Activated T-cell treated with anti-CD3 and anti-CD28 coated beads, Interleukin-2, amount 50 U/mL, for 72 hours (primary cell): ENCODE results near the gene LEPROT. TPM values are rescaled to one million over a fixed set of nuclear protein-coding genes. Genes with fewer than 3 reads are reported as not detected.
A peak's percentile ranks its signal among the peaks of the same experiment; 100 is the strongest.
"Not testable (repeated sequence)": the region's sequence is repeated elsewhere in the genome, so short reads cannot be mapped to it uniquely, and the experiment has no call there.

ENCODE experiments used
- ATAC-seq, 2 donors: fragments of 150-1000 bp; cut with Tn5 transposase; replicated peaks in 1 of 2; 2 replicates each; pipeline ENCODE4 v1.10.0; 2021; ENCODE audit warnings: moderate library complexity in 2 of 2, mild to moderate bottlenecking in 1 of 2
- DNase-seq, 2 donors: peaks; one replicate each; pipeline ENCODE4 v3.0.0; 2021 to 2022; ENCODE audit warnings: mixed read lengths in 1 of 2
- H3K27ac Mint-ChIP-seq: one replicate; pipeline ENCODE4 v1.8.0; 2022; ENCODE audit warnings: mild to moderate bottlenecking, moderate library complexity, mixed read lengths
- H3K27me3 Mint-ChIP-seq: one replicate; pipeline ENCODE4 v1.8.0; 2022; ENCODE audit warnings: low read depth, mixed read lengths
- H3K36me3 Mint-ChIP-seq, 2 donors: one replicate each; pipeline ENCODE4 v1.8.0; 2022; ENCODE audit warnings: mixed read lengths in 2 of 2, mild to moderate bottlenecking in 1 of 2; ENCODE audit not compliant: insufficient read depth in 2 of 2
- H3K4me1 Mint-ChIP-seq: one replicate; pipeline ENCODE4 v1.8.0; 2022; ENCODE audit warnings: low read depth, mixed read lengths
- H3K4me3 Mint-ChIP-seq, 2 donors: one replicate each; pipeline ENCODE4 v1.8.0; 2022; ENCODE audit warnings: mild to moderate bottlenecking in 2 of 2, mixed read lengths in 2 of 2, moderate library complexity in 2 of 2
- H3K9me3 Mint-ChIP-seq, 2 donors: one replicate each; pipeline ENCODE4 v1.8.0; 2022; ENCODE audit warnings: mixed read lengths in 2 of 2
- total RNA-seq, 2 donors: library from RNA; stranded (reverse); gene quantifications; one replicate each; pipeline ENCODE4 v1.2.3, GENCODE V29; 2022

LEPROT gene, protein sequence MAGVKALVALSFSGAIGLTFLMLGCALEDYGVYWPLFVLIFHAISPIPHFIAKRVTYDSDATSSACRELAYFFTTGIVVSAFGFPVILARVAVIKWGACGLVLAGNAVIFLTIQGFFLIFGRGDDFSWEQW
- 10 to 100 TPM; 15.5 to 20.8 TPM for total RNA-seq

DNA sequence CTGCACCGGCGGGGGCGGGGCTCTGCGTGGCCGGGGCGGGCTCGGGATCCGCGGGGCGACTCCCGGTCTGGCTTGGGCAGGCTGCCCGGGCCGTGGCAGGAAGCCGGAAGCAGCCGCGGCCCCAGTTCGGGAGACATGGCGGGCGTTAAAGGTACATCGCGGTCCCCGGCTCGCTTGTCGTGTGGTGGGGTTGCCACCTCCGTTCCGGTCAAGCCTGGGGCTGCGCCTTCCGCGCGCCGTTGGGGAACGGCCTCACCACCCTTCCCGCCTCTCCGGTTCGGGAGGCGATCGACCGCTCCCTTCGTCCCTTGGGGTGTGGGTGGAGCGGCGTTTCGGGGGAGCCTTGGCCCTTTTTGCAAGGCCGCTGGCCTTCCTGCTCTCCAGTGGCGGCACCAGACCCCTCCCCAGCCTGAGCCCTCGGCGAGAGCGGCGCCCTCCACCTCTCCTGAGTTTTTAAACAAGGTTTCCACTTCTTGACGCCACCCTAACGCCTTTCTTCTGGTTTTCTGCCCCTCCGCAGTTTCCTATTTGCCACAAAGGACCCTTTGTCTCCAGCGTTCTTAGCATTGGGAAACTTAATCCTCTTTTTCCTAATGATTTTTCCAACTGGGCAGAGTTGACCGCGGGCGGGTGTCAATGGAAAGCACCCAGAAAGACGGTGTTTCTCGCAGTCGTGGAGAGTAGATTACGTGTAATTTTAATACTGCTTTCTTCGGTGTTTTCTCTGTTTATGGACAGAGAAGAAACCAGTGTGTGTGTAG is at the start of gene LEPROT, which contains the start of gene LEPR:
Gene LEPROT, plus strand, starts transcription at position 79 of the 761 bp plus-strand sequence. Its CDS starts 57 bp downstream, at position 136.
Gene LEPR, plus strand, starts transcription at position 79 of the 761 bp plus-strand sequence. CDS start 144,898 bp downstream, outside the sequence.
- H3K27ac Mint-ChIP-seq = peak within 1 kb of the TSS; percentile 83
- ATAC-seq (no peak), DNase-seq (no peak)
- no peaks in the 10 kb centered on the region for H3K27me3 Mint-ChIP-seq
- no peaks in the 10 kb centered on the region for H3K9me3 Mint-ChIP-seq
- peaks cover 19% of the 10 kb centered on the region for H3K4me1 Mint-ChIP-seq
- H3K4me3 Mint-ChIP-seq = no peak within 1 kb of the TSS
- peaks cover 5 to 6% of the 10 kb centered on the region in 2 donors for H3K36me3 Mint-ChIP-seq

DNA sequence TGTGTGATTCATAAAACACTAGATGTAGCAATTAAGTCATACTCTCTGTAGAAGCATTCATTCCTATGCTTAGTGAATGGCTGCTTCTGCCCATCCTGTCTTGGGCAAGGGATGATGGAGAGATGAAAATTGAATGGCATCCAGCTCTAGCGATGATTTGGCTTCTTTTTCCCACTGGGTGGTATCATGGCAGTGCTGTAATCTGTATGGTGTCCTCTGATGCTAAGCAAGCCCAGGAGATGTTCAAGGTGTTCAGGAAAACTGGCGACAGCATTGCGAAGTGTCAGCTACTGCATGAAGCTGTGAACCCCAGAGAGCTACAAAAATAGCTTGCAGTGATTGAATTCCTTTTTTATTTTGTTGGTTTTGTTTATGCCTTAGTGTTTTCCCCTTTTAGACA is 48.9 kb upstream of the LEPROT start:
- Mint-ChIP-seq H3K27me3 (peaks cover 10% of the 10 kb centered on the region), H3K27ac (no peak overlapping the region), H3K4me1 (no peaks in the 10 kb centered on the region), H3K9me3 (peaks cover 0 to 4% of the 10 kb centered on the region in 2 donors), H3K4me3 (no peak overlapping the region), H3K36me3 (no peaks in the 10 kb centered on the region)
- ATAC-seq (no peak), DNase-seq (no peak)

GRCh38 chr1:65372557-65372956 is 47.9 kb upstream of the LEPROT start:
- peaks cover 10% of the 10 kb centered on the region for H3K27me3 Mint-ChIP-seq
- DNase-seq (no peak), ATAC-seq (no peak)
- peaks cover 0 to 4% of the 10 kb centered on the region in 2 donors for H3K9me3 Mint-ChIP-seq
- no peaks in the 10 kb centered on the region for H3K4me1 Mint-ChIP-seq
- no peaks in the 10 kb centered on the region for H3K36me3 Mint-ChIP-seq
- H3K27ac Mint-ChIP-seq = no peak overlapping the region
- no peak overlapping the region for H3K4me3 Mint-ChIP-seq

GRCh38 chr1:65377496-65378246 is 42.8 kb upstream of the LEPROT start:
- ATAC-seq = no peak
- Mint-ChIP-seq H3K36me3 (peaks cover 1 to 2% of the 10 kb centered on the region in 2 donors), H3K27ac (no peak overlapping the region), H3K4me3 (no peak overlapping the region), H3K9me3 (peaks cover 0 to 7% of the 10 kb centered on the region in 2 donors), H3K27me3 (peaks cover 23% of the 10 kb centered on the region), H3K4me1 (no peaks in the 10 kb centered on the region)
- DNase-seq = no peak

GRCh38 chr1:65378247-65378946 is 42.1 kb upstream of the LEPROT start:
- Mint-ChIP-seq H3K27ac (no peak overlapping the region), H3K4me3 (no peak overlapping the region), H3K4me1 (no peaks in the 10 kb centered on the region), H3K27me3 (peaks cover 23% of the 10 kb centered on the region), H3K36me3 (peaks cover 1 to 2% of the 10 kb centered on the region in 2 donors), H3K9me3 (peaks cover 0 to 7% of the 10 kb centered on the region in 2 donors)
- ATAC-seq (no peak), DNase-seq (no peak)

GRCh38 chr1:65384426-65384825 is 36.0 kb upstream of the LEPROT start:
- not testable (repeated sequence) for H3K27ac Mint-ChIP-seq

DNA sequence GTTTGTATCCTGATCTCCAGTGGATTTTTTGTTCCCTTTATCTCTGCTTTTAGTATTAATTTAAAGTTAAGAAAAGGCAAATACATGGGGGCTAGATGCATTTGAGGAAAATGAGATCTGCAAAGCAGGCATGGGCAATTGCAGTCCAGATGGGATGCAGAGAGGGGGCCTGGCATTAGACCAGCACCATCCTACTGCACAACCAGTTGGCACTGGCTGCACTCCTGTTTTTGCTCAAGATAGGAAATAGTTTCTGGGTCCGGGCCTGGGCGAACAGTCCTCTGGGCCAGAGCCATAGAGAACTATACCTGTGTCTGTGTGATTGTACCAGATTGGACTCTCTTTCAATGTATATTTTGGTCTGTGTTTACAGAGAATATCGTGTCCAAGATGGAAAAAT is 34.0 kb upstream of the LEPROT start:
- no peak overlapping the region for H3K4me3 Mint-ChIP-seq
- peaks cover 17% of the 10 kb centered on the region for H3K4me1 Mint-ChIP-seq

More at GRCh38 chr1:65384426-65384825, 36.0 kb upstream of the LEPROT start:
- H3K4me1 Mint-ChIP-seq, H3K4me3 Mint-ChIP-seq, H3K27me3 Mint-ChIP-seq, ATAC-seq, H3K9me3 Mint-ChIP-seq, H3K36me3 Mint-ChIP-seq, DNase-seq: not testable (repeated sequence)

GRCh38 chr1:65387821-65388220 is 32.6 kb upstream of the LEPROT start:
- Mint-ChIP-seq H3K9me3 (no peaks in the 10 kb centered on the region), H3K4me1 (peaks cover 27% of the 10 kb centered on the region), H3K27me3 (no peaks in the 10 kb centered on the region), H3K36me3 (peaks cover 0 to 2% of the 10 kb centered on the region in 2 donors), H3K4me3 (no peak overlapping the region), H3K27ac (peak overlapping the region; percentile 18)
- ATAC-seq (no peak), DNase-seq (no peak)

More for the DNA sequence above, 34.0 kb upstream of the LEPROT start:
- DNase-seq (no peak), ATAC-seq (no peak)
- no peaks in the 10 kb centered on the region for H3K9me3 Mint-ChIP-seq
- H3K36me3 Mint-ChIP-seq = peaks cover 0 to 2% of the 10 kb centered on the region in 2 donors
- peaks cover 6% of the 10 kb centered on the region for H3K27me3 Mint-ChIP-seq
- no peak overlapping the region for H3K27ac Mint-ChIP-seq

DNA sequence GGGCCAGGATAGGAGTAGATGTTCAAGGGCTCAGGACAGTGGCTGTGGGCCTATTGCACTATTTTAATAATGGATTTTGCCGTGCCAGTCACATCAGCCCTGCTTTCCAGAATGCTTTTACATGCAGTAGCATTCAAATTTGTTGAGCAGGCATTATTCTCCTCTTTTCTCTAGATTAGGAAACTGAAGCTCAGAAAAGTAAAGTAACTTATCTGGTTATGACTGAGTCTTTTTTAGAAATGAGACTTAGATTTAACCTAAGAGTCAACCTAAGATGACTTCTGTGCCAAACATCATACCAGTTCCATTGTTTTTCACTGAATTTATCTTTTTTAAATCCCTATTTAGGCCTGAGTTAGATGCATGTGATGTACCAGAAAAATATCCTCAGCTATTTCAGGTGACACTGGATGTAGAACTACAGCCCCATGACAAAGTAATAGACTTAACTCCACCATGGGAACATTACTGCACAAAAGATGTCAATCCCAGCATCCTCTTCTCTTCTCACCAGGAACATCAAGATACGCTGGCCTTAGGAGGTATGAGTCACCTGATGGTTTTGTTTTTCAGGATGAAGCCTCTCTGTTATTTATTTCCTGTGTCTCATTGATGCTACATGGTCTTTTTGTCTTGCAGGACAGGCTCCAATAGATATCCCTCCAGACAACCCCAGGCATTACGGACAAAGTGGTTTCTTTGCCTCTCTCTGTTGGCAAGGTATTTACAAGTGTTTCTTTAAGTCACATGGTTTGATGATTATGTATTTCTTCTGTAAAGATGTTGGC is 31.4 kb upstream of the LEPROT start:
- peak overlapping the region in 1 of 2 donors; percentile 15 for H3K4me3 Mint-ChIP-seq

DNA sequence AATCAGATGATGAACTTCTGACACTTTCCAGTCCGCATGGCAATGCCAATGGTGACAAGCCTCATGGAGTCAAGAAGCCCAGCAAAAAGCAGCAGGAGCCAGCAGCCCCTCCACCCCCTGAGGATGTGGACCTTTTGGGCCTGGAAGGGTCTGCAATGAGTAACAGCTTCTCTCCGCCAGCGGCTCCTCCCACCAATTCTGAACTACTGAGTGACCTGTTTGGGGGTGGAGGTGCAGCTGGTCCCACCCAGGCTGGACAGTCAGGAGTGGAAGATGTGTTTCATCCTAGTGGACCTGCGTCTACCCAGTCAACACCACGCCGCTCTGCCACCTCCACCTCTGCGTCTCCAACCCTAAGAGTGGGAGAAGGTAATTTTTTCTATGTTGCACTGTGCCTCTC is 28.0 kb upstream of the LEPROT start:
- peaks cover 64% of the 10 kb centered on the region for H3K4me1 Mint-ChIP-seq
- ATAC-seq (no peak), DNase-seq (no peak)
- H3K36me3 Mint-ChIP-seq = no peaks in the 10 kb centered on the region
- H3K4me3 Mint-ChIP-seq = no peak overlapping the region
- no peak overlapping the region for H3K27ac Mint-ChIP-seq
- no peaks in the 10 kb centered on the region for H3K27me3 Mint-ChIP-seq
- no peaks in the 10 kb centered on the region for H3K9me3 Mint-ChIP-seq

More for the DNA sequence above, 31.4 kb upstream of the LEPROT start:
- Mint-ChIP-seq H3K27ac (peak overlapping the region; percentile 77), H3K36me3 (peaks cover 0 to 2% of the 10 kb centered on the region in 2 donors), H3K9me3 (no peaks in the 10 kb centered on the region), H3K4me1 (peaks cover 39% of the 10 kb centered on the region), H3K27me3 (no peaks in the 10 kb centered on the region)
- ATAC-seq (peak in 1 of 2 donors; percentile 25), DNase-seq (no peak)

DNA sequence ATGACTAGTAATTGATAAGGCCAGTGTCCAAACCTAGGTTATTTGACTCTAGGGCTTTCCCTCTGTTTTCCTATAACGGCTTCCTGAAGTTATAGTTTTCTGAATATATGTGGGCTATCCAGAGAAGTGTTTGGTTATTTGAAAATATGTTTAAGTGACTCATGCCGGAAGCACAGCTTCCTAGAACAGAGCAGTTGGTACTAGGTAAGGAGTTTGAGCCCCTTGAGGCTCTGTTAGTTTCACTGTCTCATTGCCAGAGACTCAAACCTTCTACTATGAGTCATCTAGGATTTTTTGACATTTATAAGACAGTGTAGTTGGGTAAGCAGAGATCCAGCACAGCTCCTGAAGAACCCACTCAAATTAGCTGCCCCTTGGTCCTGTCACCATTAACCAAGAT is 27.1 kb upstream of the LEPROT start:
- H3K4me3 Mint-ChIP-seq = peak overlapping the region in 1 of 2 donors; percentile 76
- H3K27me3 Mint-ChIP-seq = no peaks in the 10 kb centered on the region
- H3K27ac Mint-ChIP-seq = peak overlapping the region; percentile 76
- H3K36me3 Mint-ChIP-seq = no peaks in the 10 kb centered on the region
- peaks cover 72% of the 10 kb centered on the region for H3K4me1 Mint-ChIP-seq
- ATAC-seq (peak; percentile 86 to 92), DNase-seq (peak; percentile 29 to 44)
- no peaks in the 10 kb centered on the region for H3K9me3 Mint-ChIP-seq

DNA sequence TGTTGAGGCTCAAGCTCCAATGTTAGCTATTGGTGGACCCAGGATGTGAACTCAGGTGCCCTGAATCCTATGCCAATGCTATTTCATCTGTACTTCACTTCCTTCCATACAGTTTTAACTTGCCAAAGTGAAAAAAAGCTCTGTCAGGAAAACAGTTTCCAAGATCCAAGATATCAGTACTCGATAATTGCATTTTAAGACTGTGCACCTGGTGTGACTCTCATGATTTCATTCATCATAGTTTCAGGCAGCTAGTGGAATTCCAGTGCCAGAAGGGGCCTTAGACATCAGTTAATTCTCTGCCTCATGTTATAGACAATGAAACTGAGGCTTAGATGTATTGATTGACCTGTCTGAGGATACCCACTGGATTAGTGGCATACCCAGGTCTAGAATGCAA is 26.5 kb upstream of the LEPROT start:
- no peaks in the 10 kb centered on the region for H3K27me3 Mint-ChIP-seq
- peaks cover 72% of the 10 kb centered on the region for H3K4me1 Mint-ChIP-seq
- ATAC-seq (no peak), DNase-seq (no peak)
- H3K9me3 Mint-ChIP-seq = no peaks in the 10 kb centered on the region
- H3K36me3 Mint-ChIP-seq = no peaks in the 10 kb centered on the region
- peak overlapping the region; percentile 76 for H3K27ac Mint-ChIP-seq
- peak overlapping the region in 1 of 2 donors; percentile 76 for H3K4me3 Mint-ChIP-seq
